T-cell (primary cell): Measurements from ENCODE around the gene SMCR8. TPM values are rescaled to one million over a fixed set of nuclear protein-coding genes. Genes with fewer than 3 reads are reported as not detected.

Experiments used
- ATAC-seq, 4 experiments: fragments of 200-7000 bp in 3 of 4; fragments of 150-1000 bp in 1 of 4; cut with Tn5 transposase; replicated peaks in 1 of 4; 1 replicate in 3 of 4; 2 replicates in 1 of 4; pipeline ENCODE4 v1.10.0; 2021; ENCODE audit warnings: moderate library complexity in 3 of 4, mild to moderate bottlenecking in 2 of 4, moderate number of reproducible peaks in 1 of 4
- CTCF ChIA-PET, 2 donors: fragments of 300-600 bp; sonication (Branson Sonifier 250); formaldehyde crosslinking; loops; one replicate each; lab custom pipeline; 2022; ENCODE audit warnings: antibody characterized with exemption in 2 of 2; lab: Charles Lee
- POLR2A ChIA-PET, 2 donors: fragments of 300-600 bp; sonication (Branson Sonifier 250); formaldehyde crosslinking; loops; one replicate each; lab custom pipeline; 2022; ENCODE audit warnings: antibody characterized with exemption in 2 of 2; lab: Charles Lee
- DNase-seq, 35 experiments: peaks; one replicate each; pipeline versions ENCODE4 v3.0.0 to v3.0.0-alpha.2; 2013 to 2023
- H3K27ac ChIP-seq: one replicate; pipeline ENCODE4 v1.5.1; 2013; ENCODE audit warnings: low read length
- H3K27me3 ChIP-seq, 2 experiments: replicated peaks in 1 of 2; 1 replicate in 1 of 2; 2 replicates in 1 of 2; pipeline versions ENCODE4 v1.6.1 to v1.7.0; 2013; ENCODE audit warnings: low read length in 1 of 2, mixed read lengths in 1 of 2; ENCODE audit not compliant: control insufficient read depth in 2 of 2, insufficient read depth in 2 of 2; ENCODE audit errors: extremely low read depth in 1 of 2
- H3K36me3 ChIP-seq, 2 donors: 1 replicate in 1 of 2; 2 replicates in 1 of 2; pipeline versions ENCODE4 v1.6.1 to v1.7.0; 2013; ENCODE audit warnings: low read length in 1 of 2; ENCODE audit not compliant: control insufficient read depth in 2 of 2, insufficient read depth in 1 of 2; ENCODE audit errors: extremely low read depth in 1 of 2
- H3K4me1 ChIP-seq, 2 experiments: 1 replicate in 1 of 2; 2 replicates in 1 of 2; pipeline versions ENCODE4 v1.6.1 to v1.7.0; 2013; ENCODE audit warnings: low read length in 2 of 2, mixed read lengths in 1 of 2; ENCODE audit not compliant: insufficient read depth in 2 of 2, control insufficient read depth in 1 of 2; ENCODE audit errors: extremely low read depth in 1 of 2
- H3K4me3 ChIP-seq, 2 donors: 1 replicate in 1 of 2; 2 replicates in 1 of 2; pipeline versions ENCODE4 v1.5.1 to v1.7.0; 2013; ENCODE audit warnings: mild to moderate bottlenecking in 2 of 2, low read length in 1 of 2, moderate library complexity in 1 of 2; ENCODE audit not compliant: control insufficient read depth in 1 of 2; ENCODE audit errors: extremely low read depth in 1 of 2
- H3K9me3 ChIP-seq: 2 replicates; pipeline ENCODE4 v1.7.0; 2013
- H3K27ac Mint-ChIP-seq, 2 donors: one replicate each; pipeline ENCODE4 v1.8.0; 2020 to 2021; ENCODE audit warnings: mild to moderate bottlenecking in 2 of 2, mixed read lengths in 2 of 2
- H3K27me3 Mint-ChIP-seq, 2 donors: one replicate each; pipeline ENCODE4 v1.8.0; 2021 to 2022; ENCODE audit warnings: mixed read lengths in 2 of 2
- H3K36me3 Mint-ChIP-seq: one replicate; pipeline ENCODE4 v1.8.0; 2021; ENCODE audit warnings: mixed read lengths
- H3K4me1 Mint-ChIP-seq, 3 donors: one replicate each; pipeline ENCODE4 v1.8.0; 2020 to 2022; ENCODE audit warnings: mixed read lengths in 3 of 3, mild to moderate bottlenecking in 1 of 3
- H3K4me3 Mint-ChIP-seq, 3 donors: one replicate each; pipeline ENCODE4 v1.8.0; 2020 to 2022; ENCODE audit warnings: mild to moderate bottlenecking in 3 of 3, mixed read lengths in 3 of 3, moderate library complexity in 3 of 3
- H3K9me3 Mint-ChIP-seq, 3 donors: one replicate each; pipeline ENCODE4 v1.8.0; 2020 to 2022; ENCODE audit warnings: mixed read lengths in 3 of 3
- WGBS: methylation state at CpG from one replicate; pipeline ENCODE4 v1.1.5; 2013; ENCODE audit warnings: missing lambda C conversion rate; ENCODE audit not compliant: insufficient coverage; 5-methylcytosine and 5-hydroxymethylcytosine counted together
- total RNA-seq, 35 experiments: library from RNA in 6 of 35; stranded (reverse) in 6 of 35; fragments of 120-200 nt in 1 of 35; gene quantifications; one replicate each; pipeline versions ENCODE4 v1.2.1 to v1.2.4 and lab custom pipeline; 2013 to 2026

SMCR8 gene
- total RNA-seq, 5 donors from 2014 or later (not counting 1 experiment from before 2014, with no cell fraction given) = 38.7 to 46.4 (median 45.9) TPM

DNA sequence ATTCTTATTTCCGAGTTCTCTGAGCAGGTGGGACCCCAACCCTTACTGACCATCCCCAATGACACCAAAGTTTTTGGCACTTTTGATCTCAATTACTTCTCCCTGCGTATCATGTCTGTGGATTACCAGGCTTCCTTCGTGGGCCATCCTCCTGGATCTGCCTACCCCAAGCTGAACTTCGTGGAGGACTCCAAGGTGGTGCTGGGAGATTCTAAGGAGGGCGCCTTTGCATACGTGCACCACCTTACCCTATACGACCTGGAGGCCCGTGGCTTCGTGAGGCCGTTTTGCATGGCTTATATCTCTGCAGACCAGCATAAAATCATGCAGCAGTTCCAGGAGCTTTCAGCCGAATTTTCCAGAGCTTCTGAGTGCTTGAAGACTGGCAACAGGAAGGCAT is 868 bp downstream of the SMCR8 start:
- WGBS = 84% methylated on average over 6 of the region's 11 CpGs
- Mint-ChIP-seq H3K4me3 (peak overlapping the region; percentile 92 to 96 (median 93)), H3K4me1 (peaks cover 80 to 88% (median 88%) of the 10 kb centered on the region in 3 donors), H3K9me3 (peaks cover 0 to 4% (median 0%) of the 10 kb centered on the region in 3 donors), H3K27me3 (no peaks in the 10 kb centered on the region), H3K27ac (peak overlapping the region; percentile 96 to 100), H3K36me3 (peaks cover 33% of the 10 kb centered on the region)
- Histone ChIP-seq H3K4me3 (peak overlapping the region; percentile 70 to 95), H3K27ac (peak overlapping the region; percentile 82), H3K4me1 (peaks cover 29 to 83% of the 10 kb centered on the region in 2 experiments), H3K9me3 (no peaks in the 10 kb centered on the region), H3K36me3 (peaks cover 0 to 45% of the 10 kb centered on the region in 2 donors), H3K27me3 (no peaks in the 10 kb centered on the region)
- DNase-seq (peak in 1 of 35 experiments; percentile 10), ATAC-seq (no peak)
- ChIA-PET CTCF (no interaction called here), POLR2A (interaction anchor here in 1 of 2 donors (0.6 kb wide), 1 partner anchor 1661 kb away, joined by 4 read pairs; no protein-coding TSS in a partner anchor)

DNA sequence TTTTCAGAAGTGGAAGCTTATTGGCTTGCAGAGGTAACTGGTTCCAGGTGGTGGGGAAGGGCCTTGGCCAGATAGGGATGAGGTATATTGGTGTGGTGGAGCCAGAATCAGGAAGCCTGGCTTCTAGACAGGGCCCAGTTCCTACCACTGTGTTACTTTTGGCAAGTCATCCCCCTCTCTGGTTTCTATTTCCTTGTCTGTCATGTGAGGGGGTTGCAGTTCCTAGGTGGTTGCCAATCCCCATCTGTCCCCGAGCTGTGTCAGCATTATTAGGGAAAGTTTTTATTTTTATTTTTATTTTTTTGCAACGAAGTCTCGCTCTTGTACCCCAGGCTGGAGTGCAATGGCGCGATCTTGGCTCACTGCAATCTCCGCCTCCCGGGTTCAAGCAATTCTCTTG is 3.0 kb downstream of the SMCR8 start:
- Mint-ChIP-seq H3K27ac (peak overlapping the region in 1 of 2 donors; percentile 11), H3K36me3 (peaks cover 29% of the 10 kb centered on the region), H3K27me3 (no peaks in the 10 kb centered on the region), H3K4me1 (peaks cover 74 to 82% (median 74%) of the 10 kb centered on the region in 3 donors), H3K4me3 (peak overlapping the region; percentile 21 to 96 (median 39)), H3K9me3 (peaks cover 0 to 4% (median 0%) of the 10 kb centered on the region in 3 donors)
- H3K36me3 ChIP-seq = peaks cover 2 to 46% of the 10 kb centered on the region in 2 donors
- H3K9me3 ChIP-seq = no peaks in the 10 kb centered on the region
- POLR2A ChIA-PET = no interaction called here
- no peak overlapping the region for H3K27ac ChIP-seq
- CTCF ChIA-PET = no interaction called here
- DNase-seq (no peak), ATAC-seq (no peak)
- H3K4me1 ChIP-seq = peaks cover 28 to 79% of the 10 kb centered on the region in 2 experiments
- H3K4me3 ChIP-seq = no peak overlapping the region
- 96% methylated on average over 6 of the region's 7 CpGs for WGBS
- H3K27me3 ChIP-seq = no peaks in the 10 kb centered on the region

DNA sequence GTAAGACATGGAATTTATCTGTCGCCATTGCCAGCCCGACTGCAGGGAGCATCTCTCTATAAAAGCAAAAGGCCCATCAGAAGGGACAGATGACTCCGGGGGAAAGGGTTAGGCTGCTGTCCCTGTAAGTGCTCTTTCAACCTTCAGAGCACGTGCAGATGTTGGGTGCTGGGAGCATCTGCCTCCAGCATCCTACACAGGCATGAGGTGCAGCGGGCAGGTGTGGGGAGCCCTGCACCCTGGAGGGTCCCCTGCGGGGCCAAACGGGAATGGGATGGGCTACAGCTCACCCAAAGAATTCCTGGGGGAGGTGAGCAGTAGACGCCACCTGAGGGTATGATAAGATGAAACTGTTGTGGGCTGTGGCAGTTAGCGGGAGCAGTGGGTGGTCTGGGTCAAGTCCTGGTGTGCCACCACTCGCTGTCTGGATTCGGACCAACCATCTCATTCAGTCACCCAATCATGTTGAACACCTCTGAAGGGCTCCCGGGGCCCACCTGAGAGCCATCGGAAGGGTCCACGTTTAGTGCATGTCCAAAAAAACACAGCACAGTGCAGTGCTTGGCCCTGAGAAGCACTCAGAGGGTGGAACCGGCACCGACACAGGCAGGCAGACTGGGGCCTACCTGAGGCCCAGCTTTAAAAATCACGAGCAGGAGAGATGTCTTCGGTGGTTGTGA is 3.8 kb downstream of the SMCR8 start:
- Mint-ChIP-seq H3K27me3 (no peaks in the 10 kb centered on the region), H3K4me3 (peak overlapping the region; percentile 9 to 96 (median 17))
- POLR2A ChIA-PET = no interaction called here

DNA sequence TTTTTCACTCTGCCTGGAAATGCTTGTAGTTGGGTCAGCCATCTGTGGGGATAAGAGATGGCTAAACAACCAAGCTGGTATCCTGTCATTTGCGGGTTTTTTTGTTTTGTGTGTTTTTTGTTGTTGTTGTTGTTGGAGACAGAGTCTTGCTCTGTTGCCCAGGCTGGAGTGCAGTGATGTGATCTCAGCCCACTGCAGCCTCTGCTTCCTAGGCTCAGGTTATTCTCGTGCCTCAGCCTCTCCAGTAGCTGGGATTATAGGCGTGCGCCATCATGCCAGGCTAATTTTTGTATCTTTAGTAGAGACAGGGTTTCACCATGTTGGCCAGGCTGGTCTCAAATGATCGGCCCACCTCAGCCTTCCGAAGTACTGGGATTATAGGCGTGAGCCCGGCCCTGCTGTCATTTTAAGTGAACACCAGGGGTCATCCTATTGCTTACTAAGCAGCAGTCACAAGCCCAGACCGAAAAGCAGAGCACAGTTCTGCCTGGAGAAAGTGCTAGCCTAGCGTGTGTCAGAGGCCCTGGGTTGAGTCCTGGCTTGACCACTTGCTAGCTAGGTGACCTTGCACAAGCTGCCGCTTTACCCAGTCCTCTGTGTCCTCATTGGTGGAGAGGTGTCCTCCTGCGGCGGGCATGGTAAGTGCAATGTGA is 4.6 kb downstream of the SMCR8 start:
- Histone ChIP-seq H3K27me3 (no peaks in the 10 kb centered on the region), H3K4me3 (no peak overlapping the region), H3K4me1 (peaks cover 15 to 74% of the 10 kb centered on the region in 2 experiments), H3K27ac (no peak overlapping the region), H3K9me3 (no peaks in the 10 kb centered on the region), H3K36me3 (peaks cover 14 to 63% of the 10 kb centered on the region in 2 donors)
- CTCF ChIA-PET = interaction anchor here in 1 of 2 donors (1.3 kb wide), 1 partner anchor 43 kb away, joined by 3 read pairs; the partner anchor contains the start of gene SHMT1
- peak overlapping the region; percentile 31 to 96 (median 31) for H3K4me3 Mint-ChIP-seq
- H3K4me1 Mint-ChIP-seq = peaks cover 62 to 69% (median 62%) of the 10 kb centered on the region in 3 donors
- H3K36me3 Mint-ChIP-seq = peaks cover 38% of the 10 kb centered on the region
- 87% methylated on average over 12 of the region's 13 CpGs for WGBS
- DNase-seq = peak in 1 of 35 experiments; percentile 25
- peak overlapping the region in 1 of 2 donors; percentile 19 for H3K27ac Mint-ChIP-seq
- POLR2A ChIA-PET = no interaction called here
- peaks cover 0 to 4% (median 0%) of the 10 kb centered on the region in 3 donors for H3K9me3 Mint-ChIP-seq
- no peaks in the 10 kb centered on the region for H3K27me3 Mint-ChIP-seq
- no peak for ATAC-seq

More for the DNA sequence above, 3.8 kb downstream of the SMCR8 start:
- Mint-ChIP-seq H3K36me3 (peaks cover 30% of the 10 kb centered on the region), H3K4me1 (peaks cover 66 to 74% (median 66%) of the 10 kb centered on the region in 3 donors), H3K27ac (no peak overlapping the region), H3K9me3 (peaks cover 0 to 4% (median 0%) of the 10 kb centered on the region in 3 donors)
- H3K4me3 ChIP-seq = no peak overlapping the region
- WGBS = 97% methylated on average over 14 of the region's 18 CpGs
- H3K27ac ChIP-seq = no peak overlapping the region
- DNase-seq = no peak
- CTCF ChIA-PET = no interaction called here
- peaks cover 20 to 79% of the 10 kb centered on the region in 2 experiments for H3K4me1 ChIP-seq
- no peaks in the 10 kb centered on the region for H3K27me3 ChIP-seq
- ATAC-seq = no peak
- H3K36me3 ChIP-seq = peaks cover 10 to 54% of the 10 kb centered on the region in 2 donors
- H3K9me3 ChIP-seq = no peaks in the 10 kb centered on the region

GRCh38 chr17:18320301-18320700 is 5.2 kb downstream of the SMCR8 start:
- Histone ChIP-seq H3K27ac (no peak overlapping the region), H3K27me3 (no peaks in the 10 kb centered on the region), H3K9me3 (no peaks in the 10 kb centered on the region), H3K36me3 (peaks cover 14 to 68% of the 10 kb centered on the region in 2 donors), H3K4me3 (no peak overlapping the region), H3K4me1 (peaks cover 15 to 73% of the 10 kb centered on the region in 2 experiments)
- Mint-ChIP-seq H3K4me1 (peaks cover 62 to 69% (median 64%) of the 10 kb centered on the region in 3 donors), H3K4me3 (peak overlapping the region in 2 of 3 donors; percentile 31 to 96), H3K9me3 (peaks cover 0 to 4% (median 0%) of the 10 kb centered on the region in 3 donors), H3K27me3 (no peaks in the 10 kb centered on the region), H3K27ac (no peak overlapping the region), H3K36me3 (peaks cover 43% of the 10 kb centered on the region)
- ChIA-PET CTCF (interaction anchor here in 1 of 2 donors (1.3 kb wide), 1 partner anchor 43 kb away, joined by 3 read pairs; the partner anchor contains the start of gene SHMT1), POLR2A (interaction anchor here (0.5 kb wide), 2 partner anchors 29 to 304 kb away, joined by 4 read pairs; no protein-coding TSS in a partner anchor)
- WGBS = 88% methylated on average over 6 of the region's 7 CpGs
- DNase-seq = no peak
- ATAC-seq = no peak

DNA sequence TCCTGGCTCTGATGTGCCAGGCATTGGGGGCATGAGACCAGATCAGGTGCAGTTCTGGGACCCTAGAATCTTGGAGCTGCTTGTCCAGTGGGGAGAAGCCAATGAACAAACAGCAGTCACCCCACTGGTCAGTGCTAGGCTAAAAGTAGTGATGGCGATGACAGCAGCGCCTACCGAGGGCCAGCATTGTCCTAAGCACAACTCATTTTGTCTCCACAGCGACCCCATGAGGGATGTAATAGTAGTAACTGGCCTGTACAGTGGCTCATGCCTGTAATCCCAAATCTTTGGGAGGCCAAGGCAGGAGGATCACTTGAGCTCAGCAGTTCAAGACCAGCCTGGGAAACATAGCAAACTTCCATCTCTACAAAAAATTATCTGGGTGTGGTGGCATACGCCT is 6.2 kb downstream of the SMCR8 start:
- Histone ChIP-seq H3K27ac (no peak overlapping the region), H3K36me3 (peaks cover 19 to 74% of the 10 kb centered on the region in 2 donors), H3K4me3 (no peak overlapping the region), H3K27me3 (no peaks in the 10 kb centered on the region), H3K4me1 (peaks cover 8 to 66% of the 10 kb centered on the region in 2 experiments), H3K9me3 (no peaks in the 10 kb centered on the region)
- 100% methylated on average over 3 of the region's 5 CpGs for WGBS
- ChIA-PET POLR2A (no interaction called here), CTCF (interaction anchor here (0.6 to 1.3 kb wide), 3 partner anchors 40 to 106 kb away, joined by 3 to 4 read pairs (median 3); partner anchors contain the start of gene SHMT1 (in 1 of the 2))
- peaks cover 0 to 4% (median 0%) of the 10 kb centered on the region in 3 donors for H3K9me3 Mint-ChIP-seq
- no peak overlapping the region for H3K27ac Mint-ChIP-seq
- DNase-seq (no peak), ATAC-seq (no peak)
- peaks cover 44% of the 10 kb centered on the region for H3K36me3 Mint-ChIP-seq
- peaks cover 55 to 63% (median 58%) of the 10 kb centered on the region in 3 donors for H3K4me1 Mint-ChIP-seq
- no peak overlapping the region for H3K4me3 Mint-ChIP-seq
- H3K27me3 Mint-ChIP-seq = no peaks in the 10 kb centered on the region
